ENCODE results near the gene DPY19L1.
"Not testable (repeated sequence)": the region's sequence is repeated elsewhere in the genome, so short reads cannot be mapped to it uniquely, and the experiment has no call there.

DNA sequence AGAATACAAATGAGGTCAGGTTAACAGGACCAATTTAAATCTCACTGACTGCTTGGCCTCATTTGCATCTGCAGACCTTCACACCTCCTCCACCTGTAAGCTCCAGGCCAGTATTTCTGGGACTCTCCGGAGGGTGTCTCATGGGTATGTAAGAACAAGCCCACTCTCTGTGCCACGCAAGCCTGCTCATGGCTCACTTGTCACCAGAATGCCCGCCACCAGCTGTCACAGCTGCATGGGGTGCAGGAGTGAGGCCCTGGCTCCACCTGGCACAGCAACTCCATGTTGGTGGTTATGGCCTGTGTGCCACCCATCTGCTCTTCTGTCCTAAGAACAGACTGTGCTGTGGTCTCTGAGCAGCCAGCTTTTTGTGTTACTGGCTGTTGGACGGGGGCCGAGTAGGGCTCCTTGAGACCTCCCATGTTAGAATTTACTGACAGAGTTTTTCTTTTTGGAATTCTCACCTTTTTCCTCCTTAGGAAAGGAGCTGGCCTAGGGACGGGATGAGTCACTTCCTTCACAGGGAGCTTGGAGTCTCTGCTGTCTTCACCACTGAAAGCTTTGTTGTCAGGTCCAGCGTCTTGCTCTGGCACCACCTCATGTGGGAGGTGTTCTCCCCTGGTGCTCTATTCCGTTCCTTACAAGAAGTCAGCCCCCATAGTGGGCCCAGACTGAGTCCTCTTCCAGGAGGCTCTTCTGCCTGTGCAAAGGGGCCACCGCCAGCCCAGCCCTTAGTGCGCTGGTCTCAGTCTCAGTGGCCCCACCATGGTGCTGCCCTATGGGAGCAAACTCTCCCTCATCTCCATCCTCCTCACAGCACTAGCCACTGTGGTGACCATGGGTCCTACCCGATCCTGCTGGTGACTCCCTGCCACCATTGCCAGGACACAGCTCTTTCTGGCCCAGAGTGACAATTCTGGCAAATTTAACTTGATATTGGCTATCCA, 20.5 kb upstream of the DPY19L1 start:
- TF ChIP-seq, protein P1, sequence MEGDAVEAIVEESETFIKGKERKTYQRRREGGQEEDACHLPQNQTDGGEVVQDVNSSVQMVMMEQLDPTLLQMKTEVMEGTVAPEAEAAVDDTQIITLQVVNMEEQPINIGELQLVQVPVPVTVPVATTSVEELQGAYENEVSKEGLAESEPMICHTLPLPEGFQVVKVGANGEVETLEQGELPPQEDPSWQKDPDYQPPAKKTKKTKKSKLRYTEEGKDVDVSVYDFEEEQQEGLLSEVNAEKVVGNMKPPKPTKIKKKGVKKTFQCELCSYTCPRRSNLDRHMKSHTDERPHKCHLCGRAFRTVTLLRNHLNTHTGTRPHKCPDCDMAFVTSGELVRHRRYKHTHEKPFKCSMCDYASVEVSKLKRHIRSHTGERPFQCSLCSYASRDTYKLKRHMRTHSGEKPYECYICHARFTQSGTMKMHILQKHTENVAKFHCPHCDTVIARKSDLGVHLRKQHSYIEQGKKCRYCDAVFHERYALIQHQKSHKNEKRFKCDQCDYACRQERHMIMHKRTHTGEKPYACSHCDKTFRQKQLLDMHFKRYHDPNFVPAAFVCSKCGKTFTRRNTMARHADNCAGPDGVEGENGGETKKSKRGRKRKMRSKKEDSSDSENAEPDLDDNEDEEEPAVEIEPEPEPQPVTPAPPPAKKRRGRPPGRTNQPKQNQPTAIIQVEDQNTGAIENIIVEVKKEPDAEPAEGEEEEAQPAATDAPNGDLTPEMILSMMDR (conservative IDR thresholded peaks at IDR 0.05 in 1 of 2, IDR thresholded peaks at IDR 0.05 in 1 of 2; ENCODE audit: extremely low read depth in 1 of 2, insufficient read depth in 1 of 2, low read depth in 1 of 2, low read length in 2 of 2) = not testable (repeated sequence)
- not testable (repeated sequence) for TF ChIP-seq EZH2 (IDR thresholded peaks at IDR 0.05; ENCODE audit: borderline replicate concordance, low read length)
